Measurements from ENCODE around the gene ADAMTS8.

The ADAMTS8 gene

GRCh38 chr11:130418210-130418609, 10.2 kb downstream of the ADAMTS8 start:
- TF ChIP-seq CTCF (IDR thresholded peaks at IDR 0.05) = no peak

- TF ChIP-seq CTCF (IDR thresholded peaks at IDR 0.05) = no peak
These were observed 11.5 kb downstream of the ADAMTS8 start for GRCh38 chr11:130416906-130417305.

GRCh38 chr11:130416530-130416882, 11.9 kb downstream of the ADAMTS8 start:
- TF ChIP-seq CTCF (IDR thresholded peaks at IDR 0.05) = no peak

- no peak for TF ChIP-seq CTCF (IDR thresholded peaks at IDR 0.05)
These were observed 12.5 kb downstream of the ADAMTS8 start for GRCh38 chr11:130415731-130416529.

GRCh38 chr11:130414107-130415080, 14.0 kb downstream of the ADAMTS8 start:
- TF ChIP-seq CTCF (IDR thresholded peaks at IDR 0.05) = no peak

- no peak for TF ChIP-seq CTCF (IDR thresholded peaks at IDR 0.05)
These were observed 14.9 kb downstream of the ADAMTS8 start for GRCh38 chr11:130413405-130414106.

- TF ChIP-seq CTCF (IDR thresholded peaks at IDR 0.05) = no peak
These were observed 17.2 kb downstream of the ADAMTS8 start for GRCh38 chr11:130411223-130411622.

Measured in LNCAP (cell line).